Lower leg skin (tissue), 4 donors: ENCODE results near the gene SAP30L. TPM values are rescaled to one million over a fixed set of nuclear protein-coding genes. Genes with fewer than 3 reads are reported as not detected.
A peak's percentile ranks its signal among the peaks of the same experiment; 100 is the strongest.

Experiments
- DNase-seq, 2 donors: peaks; one replicate each; pipeline ENCODE4 v3.0.0-alpha.2; 2019; ENCODE audit warnings: low spot score in 2 of 2
- H3K4me3 ChIP-seq: fragments of 200-600 bp; sonication (generic); 2 replicates; pipeline ENCODE4 v1.5.1; 2017; ENCODE audit warnings: mild to moderate bottlenecking, low read depth; ENCODE audit not compliant: poor library complexity, severe bottlenecking
- POLR2A ChIP-seq, 2 donors: fragments of 450-650 bp; IDR thresholded peaks; one replicate each; pipeline ENCODE4 v1.6.1; 2016 to 2017; ENCODE audit warnings: antibody characterized with exemption in 2 of 2, mild to moderate bottlenecking in 1 of 2, moderate library complexity in 1 of 2
- WGBS, 2 donors: methylation state at CpG; one replicate each; pipeline ENCODE4 v1.1.5; 2018; 5-methylcytosine and 5-hydroxymethylcytosine counted together
- intact Hi-C: fragments of 100-400 bp; cut with DNase I; formaldehyde crosslinking; loops from one replicate; pipeline ENCODE4 v1.15.0; 2023; ENCODE audit warnings: low total_unique reads
- total RNA-seq, 4 donors: library from RNA; depleted of rRNA; stranded (reverse); fragments of >200 nt; gene quantifications; one replicate each; pipeline ENCODE4 v1.1.0, GENCODE V29; 2016
- TF ChIP-seq, protein P1 (sequence below), 3 donors: fragments of 450-650 bp; IDR thresholded peaks; one replicate each; pipeline ENCODE4 v1.5.1; 2016; ENCODE audit warnings: antibody characterized with exemption in 3 of 3, mild to moderate bottlenecking in 3 of 3, moderate library complexity in 2 of 3

The SAP30L gene
- total RNA-seq, 4 donors from 2014 or later, result 28.3 to 54.4 (median 39.9) TPM

DNA sequence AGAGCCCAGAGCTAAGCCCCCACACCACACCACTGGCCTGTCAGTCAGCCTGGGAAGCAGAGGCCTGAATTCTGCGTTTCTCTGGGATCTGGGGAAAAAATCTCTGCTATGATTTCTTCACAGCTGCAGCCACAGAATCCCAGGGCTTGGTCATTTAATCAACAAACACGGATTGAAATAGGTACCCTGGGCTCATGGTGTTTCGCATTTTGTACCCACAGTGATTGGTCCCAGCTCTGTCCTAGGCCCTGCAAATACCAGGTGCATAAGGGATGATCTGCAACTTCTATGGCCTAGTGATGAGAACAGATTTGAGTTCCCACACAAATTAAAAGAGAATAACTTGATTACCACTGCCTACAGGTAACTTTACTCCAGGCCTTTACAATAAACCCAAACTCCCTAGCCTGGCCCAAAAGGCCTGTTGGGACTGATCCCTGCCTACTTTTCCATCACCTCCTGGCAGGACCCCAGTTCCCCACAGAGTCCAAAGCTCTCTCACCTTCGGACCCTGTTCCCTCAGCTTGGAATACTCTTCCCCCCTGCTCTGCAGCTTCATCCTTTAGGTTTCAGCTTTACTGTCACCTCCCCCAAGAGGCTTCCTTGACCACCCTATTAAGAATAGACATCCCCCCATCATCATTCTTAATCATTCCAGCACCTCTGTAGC, 14.7 kb upstream of the SAP30L start:
- 82 to 86% methylated on average over 4 of the region's 4 CpGs for WGBS, 2 donors
- no peak overlapping the region for H3K4me3 ChIP-seq
- intact Hi-C loops, result no loop called here
- TF ChIP-seq, protein P1, sequence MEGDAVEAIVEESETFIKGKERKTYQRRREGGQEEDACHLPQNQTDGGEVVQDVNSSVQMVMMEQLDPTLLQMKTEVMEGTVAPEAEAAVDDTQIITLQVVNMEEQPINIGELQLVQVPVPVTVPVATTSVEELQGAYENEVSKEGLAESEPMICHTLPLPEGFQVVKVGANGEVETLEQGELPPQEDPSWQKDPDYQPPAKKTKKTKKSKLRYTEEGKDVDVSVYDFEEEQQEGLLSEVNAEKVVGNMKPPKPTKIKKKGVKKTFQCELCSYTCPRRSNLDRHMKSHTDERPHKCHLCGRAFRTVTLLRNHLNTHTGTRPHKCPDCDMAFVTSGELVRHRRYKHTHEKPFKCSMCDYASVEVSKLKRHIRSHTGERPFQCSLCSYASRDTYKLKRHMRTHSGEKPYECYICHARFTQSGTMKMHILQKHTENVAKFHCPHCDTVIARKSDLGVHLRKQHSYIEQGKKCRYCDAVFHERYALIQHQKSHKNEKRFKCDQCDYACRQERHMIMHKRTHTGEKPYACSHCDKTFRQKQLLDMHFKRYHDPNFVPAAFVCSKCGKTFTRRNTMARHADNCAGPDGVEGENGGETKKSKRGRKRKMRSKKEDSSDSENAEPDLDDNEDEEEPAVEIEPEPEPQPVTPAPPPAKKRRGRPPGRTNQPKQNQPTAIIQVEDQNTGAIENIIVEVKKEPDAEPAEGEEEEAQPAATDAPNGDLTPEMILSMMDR (IDR thresholded peaks at IDR 0.05), result no peak
- no peak for TF ChIP-seq POLR2A (IDR thresholded peaks at IDR 0.05)
- peak in 1 of 2 donors; percentile 36 for DNase-seq

DNA sequence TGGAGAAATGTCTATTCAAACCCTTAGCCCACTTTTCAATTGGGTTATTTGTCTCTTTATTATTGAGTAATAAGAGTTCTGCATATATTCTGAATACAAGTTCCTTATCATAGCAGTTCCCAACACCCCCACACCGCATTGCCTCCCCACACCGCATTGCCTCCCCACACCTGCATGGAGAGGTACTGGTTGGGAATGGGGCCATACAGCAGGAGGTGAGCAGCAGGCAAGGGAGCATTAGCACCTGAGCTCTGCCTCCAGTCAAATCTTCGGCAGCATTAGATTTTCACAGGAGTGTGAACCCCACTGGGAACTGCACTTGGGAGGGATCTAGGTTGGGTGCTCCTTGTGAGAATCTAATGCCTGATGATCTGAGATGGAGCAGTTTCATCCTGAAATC, 10.6 kb upstream of the SAP30L start:
- DNase-seq, result peak in 1 of 2 donors; percentile 76
- intact Hi-C loops, result no loop called here
- TF ChIP-seq, protein P1 (IDR thresholded peaks at IDR 0.05), result no peak
- no peak for TF ChIP-seq POLR2A (IDR thresholded peaks at IDR 0.05)
- WGBS, 2 donors, result 97 to 98% methylated on average over 3 of the region's 3 CpGs
- H3K4me3 ChIP-seq, result no peak overlapping the region

DNA sequence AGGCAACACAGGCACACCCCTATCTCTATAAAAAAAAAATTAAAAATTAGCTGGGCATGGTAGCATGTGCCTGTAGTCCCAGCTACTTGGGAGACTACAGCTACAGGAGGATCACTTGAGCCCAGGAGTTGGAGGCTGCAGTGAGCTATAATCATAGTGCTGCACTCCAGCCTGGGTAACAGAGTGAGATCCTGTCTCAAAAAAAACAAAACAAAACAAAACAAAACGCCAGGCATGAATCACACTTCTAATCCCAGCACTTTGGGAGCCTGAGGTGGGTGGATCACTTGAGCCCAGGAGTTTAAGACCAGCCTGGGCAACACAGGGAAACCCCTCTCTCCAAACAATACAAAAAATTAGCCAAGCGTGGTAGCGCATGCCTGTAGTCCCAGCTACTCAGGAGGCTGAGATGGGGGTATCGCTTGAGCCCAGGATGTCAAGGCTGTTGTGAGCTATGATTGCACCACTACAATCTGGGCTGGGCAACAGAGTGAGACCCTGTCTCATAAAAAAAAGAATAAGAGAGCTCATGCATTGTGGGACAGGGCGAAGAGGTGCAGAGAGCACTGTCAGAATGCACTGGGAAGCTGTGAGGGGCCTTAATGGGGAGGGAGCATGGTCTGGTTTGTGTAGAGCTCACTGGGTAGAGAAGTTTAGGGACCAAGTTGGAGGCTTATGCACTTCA, 8.4 kb upstream of the SAP30L start:
- 88 to 89% methylated on average over 5 of the region's 5 CpGs for WGBS, 2 donors
- DNase-seq, result no peak
- H3K4me3 ChIP-seq, result no peak overlapping the region
- intact Hi-C loops, result no loop called here
- TF ChIP-seq, protein P1 (IDR thresholded peaks at IDR 0.05), result no peak
- no peak for TF ChIP-seq POLR2A (IDR thresholded peaks at IDR 0.05)

DNA sequence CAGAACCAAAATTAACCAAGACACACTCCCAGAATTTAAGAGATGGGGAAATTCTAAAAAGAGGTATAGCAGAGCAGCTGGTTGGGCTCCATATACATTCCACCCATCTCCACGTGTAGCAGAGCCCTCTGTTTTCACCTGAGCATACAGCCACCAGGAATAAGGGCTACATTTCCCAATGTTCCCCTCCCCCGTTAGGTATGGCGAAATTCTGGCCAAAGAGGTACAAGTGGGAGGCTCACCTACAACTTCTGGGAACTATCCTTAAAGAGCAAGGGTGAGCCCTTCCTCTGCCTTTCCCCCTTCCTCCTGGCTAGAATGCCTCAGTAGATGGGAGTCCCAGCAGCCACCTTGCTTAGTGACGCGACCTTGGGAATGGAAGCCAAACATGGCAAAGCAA, 5.3 kb upstream of the SAP30L start:
- no peak for DNase-seq
- 90 to 94% methylated on average over 5 of the region's 5 CpGs for WGBS, 2 donors
- intact Hi-C loops, result no loop called here
- TF ChIP-seq, protein P1 (IDR thresholded peaks at IDR 0.05), result no peak
- TF ChIP-seq POLR2A (IDR thresholded peaks at IDR 0.05), result no peak
- H3K4me3 ChIP-seq, result no peak overlapping the region

DNA sequence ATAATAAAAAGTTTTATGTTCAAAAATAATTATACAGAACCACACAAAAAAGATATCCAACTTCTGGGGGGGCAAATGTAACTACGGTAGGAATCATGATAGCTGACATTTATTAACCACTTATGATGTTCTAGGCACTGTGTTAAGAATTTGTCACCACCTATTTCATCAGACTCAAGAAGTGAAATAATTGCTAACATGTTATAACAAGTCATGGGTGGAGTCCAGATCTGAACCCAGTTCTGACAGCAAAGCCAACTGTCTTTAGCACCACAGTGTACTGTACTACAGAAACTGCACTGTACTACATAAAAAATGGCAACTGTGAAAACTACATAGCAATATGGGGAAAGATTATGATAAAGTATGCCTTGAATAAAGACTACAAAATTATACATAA, 3.0 kb upstream of the SAP30L start:
- WGBS, 2 donors, result 49 to 52% methylated on average over 1 of the region's 1 CpG
- no peak for DNase-seq
- intact Hi-C loops, result no loop called here
- no peak overlapping the region for H3K4me3 ChIP-seq
- no peak for TF ChIP-seq POLR2A (IDR thresholded peaks at IDR 0.05)
- TF ChIP-seq, protein P1 (IDR thresholded peaks at IDR 0.05), result no peak
